ENCODE data around the gene CCL7. TPM values are rescaled to one million over a fixed set of nuclear protein-coding genes. Genes with fewer than 3 reads are reported as not detected.

CCL7 gene
- total RNA-seq, 1 experiment from 2014 or later: not detected

Other genes starting within 250 kb of the CCL7 start
- 26.2 and 27.3 TPM in 2 replicates for gene CCL2, start 14.9 kb upstream of the CCL7 start, total RNA-seq (2014; rRNA removed; shearing (Covaris generic))
- not detected in 2 replicates for gene CCL11, start 15.5 kb downstream of the CCL7 start, total RNA-seq (2014; rRNA removed; shearing (Covaris generic))
- not detected in 2 replicates for gene CCL8, start 49.2 kb downstream of the CCL7 start, total RNA-seq (2014; rRNA removed; shearing (Covaris generic))
- not detected in 2 replicates for gene CCL13, start 86.3 kb downstream of the CCL7 start, total RNA-seq (2014; rRNA removed; shearing (Covaris generic))
- not detected in 2 replicates for gene CCL1, start 93.0 kb downstream of the CCL7 start, total RNA-seq (2014; rRNA removed; shearing (Covaris generic))

All from A172 (cell line).